OCI-LY7 (cell line): ENCODE results near the gene CHST11.

Experiments used
- CTCF ChIP-seq: fragments of 200-600 bp; sonication (generic); conservative IDR thresholded peaks from 2 replicates; pipeline ENCODE4 v1.5.1; 2014; ENCODE audit warnings: mild to moderate bottlenecking, antibody characterized with exemption, low read length, moderate library complexity, mixed read lengths
- EZH2phosphoT487 ChIP-seq: fragments of 200-600 bp; sonication (generic); IDR thresholded peaks from 2 replicates; pipeline ENCODE4 v1.6.1; 2018; ENCODE audit warnings: low read depth, borderline replicate concordance, mild to moderate bottlenecking, mixed run types, antibody characterized with exemption, low read length, moderate library complexity, mixed read lengths

GRCh38 chr12:104788840-104789271 is 332.1 kb downstream of the CHST11 start:
- TF ChIP-seq CTCF (no peak), EZH2phosphoT487 (no peak)
